Panc1 (cell line): ENCODE results near the gene GPATCH2L. TPM values are rescaled to one million over a fixed set of nuclear protein-coding genes. Genes with fewer than 3 reads are reported as not detected.

Experiments
- ATAC-seq: fragments of 200-7000 bp; cut with Tn5 transposase; 2 replicates; pipeline ENCODE4 v1.9.1; 2020; ENCODE audit warnings: mild to moderate bottlenecking, moderate library complexity
- BruUV-seq: library from RNA; stranded (reverse); fragments of 400-500 nt; replicated peaks from 2 replicates; lab custom pipeline; 2021; lab: Mats Ljungman, UMichigan
- CTCF ChIA-PET: fragments of 300-600 bp; sonication (Branson Sonifier 250); formaldehyde crosslinking; loops from one replicate; lab custom pipeline; 2022; ENCODE audit warnings: antibody characterized with exemption; lab: Charles Lee
- POLR2A ChIA-PET: fragments of 300-600 bp; sonication (Branson Sonifier 250); formaldehyde crosslinking; loops from one replicate; lab custom pipeline; 2022; ENCODE audit warnings: antibody characterized with exemption; lab: Charles Lee
- DNase-seq: peaks from one replicate; pipeline ENCODE4 v3.0.0-alpha.2; 2010; ENCODE audit warnings: low read depth, low spot score
- H3K27ac ChIP-seq: 2 replicates; pipeline ENCODE4 v1.5.1; 2011; ENCODE audit warnings: mild to moderate bottlenecking, low read length, inconsistent platforms
- H3K27me3 ChIP-seq: fragments of 200-500 bp; sonication (Bioruptor generic); 2 replicates; pipeline ENCODE4 v1.6.0; 2014; ENCODE audit warnings: low read length, inconsistent platforms; ENCODE audit not compliant: control insufficient read depth, insufficient read depth
- H3K36me3 ChIP-seq: fragments of 200-500 bp; sonication (Bioruptor generic); 2 replicates; pipeline ENCODE4 v1.5.1; 2014; ENCODE audit warnings: inconsistent platforms, mild to moderate bottlenecking, low read length, moderate library complexity; ENCODE audit not compliant: control insufficient read depth, insufficient read depth
- H3K4me1 ChIP-seq: 2 replicates; pipeline ENCODE4 v1.5.1; 2011; ENCODE audit warnings: inconsistent platforms, mild to moderate bottlenecking, low read length, moderate library complexity; ENCODE audit not compliant: control insufficient read depth, insufficient read depth
- H3K4me3 ChIP-seq, 2 experiments: 2 replicates each; pipeline ENCODE4 v1.5.1; 2011 to 2012; ENCODE audit warnings: low read depth in 2 of 2, low read length in 2 of 2, mild to moderate bottlenecking in 2 of 2, inconsistent platforms in 1 of 2, moderate library complexity in 1 of 2
- H3K9me3 ChIP-seq: fragments of 200-500 bp; sonication (Bioruptor generic); 2 replicates; pipeline ENCODE4 v1.5.1; 2014; ENCODE audit warnings: low read depth, mild to moderate bottlenecking, inconsistent platforms, low read length, moderate library complexity; ENCODE audit not compliant: control insufficient read depth, insufficient read depth
- CTCF ChIP-seq: fragments of 450-650 bp; IDR thresholded peaks from 2 replicates; pipeline ENCODE4 v1.5.1; 2017; ENCODE audit warnings: mild to moderate bottlenecking
- POLR2AphosphoS5 ChIP-seq: IDR thresholded peaks from 2 replicates; pipeline ENCODE4 v1.6.1; 2012; ENCODE audit warnings: mild to moderate bottlenecking, low read depth, low read length, moderate library complexity
- SIN3A ChIP-seq: IDR thresholded peaks from 2 replicates; pipeline ENCODE4 v1.6.1; 2012; ENCODE audit warnings: low read depth, mild to moderate bottlenecking, low read length, moderate library complexity, borderline replicate concordance; ENCODE audit not compliant: insufficient read depth
- TCF7L2 ChIP-seq: IDR thresholded peaks from 2 replicates; pipeline ENCODE4 v1.6.1; 2011; ENCODE audit warnings: mild to moderate bottlenecking, low read depth, low read length, inconsistent platforms
- in situ Hi-C: cut with HindIII; loops from 2 replicates; pipeline ENCODE4 v1.10.0; 2016; ENCODE audit warnings: low sequenced_read_pairs, low pct_unique_long_range_greater_than_20kb
- intact Hi-C: fragments of 100-400 bp; cut with micrococcal nuclease; formaldehyde crosslinking; loops from one replicate; pipeline ENCODE4 v1.10.0; 2022; ENCODE audit not compliant: unreplicated experiment
- total RNA-seq: library from RNA; stranded (reverse); gene quantifications from one replicate; pipeline ENCODE4 v1.2.1, GENCODE V29; 2021; ENCODE audit not compliant: unreplicated experiment
- TF ChIP-seq, protein P1 (sequence below), 2 experiments: IDR thresholded peaks; 2 replicates each; pipeline ENCODE4 v1.6.1; 2011 to 2012; ENCODE audit warnings: low read depth in 2 of 2, control low read depth in 1 of 2, low read length in 1 of 2, mild to moderate bottlenecking in 1 of 2, moderate library complexity in 1 of 2; ENCODE audit not compliant: insufficient read depth in 1 of 2

The GPATCH2L gene
- total RNA-seq, 1 experiment from 2014 or later: 35.0 TPM

DNA sequence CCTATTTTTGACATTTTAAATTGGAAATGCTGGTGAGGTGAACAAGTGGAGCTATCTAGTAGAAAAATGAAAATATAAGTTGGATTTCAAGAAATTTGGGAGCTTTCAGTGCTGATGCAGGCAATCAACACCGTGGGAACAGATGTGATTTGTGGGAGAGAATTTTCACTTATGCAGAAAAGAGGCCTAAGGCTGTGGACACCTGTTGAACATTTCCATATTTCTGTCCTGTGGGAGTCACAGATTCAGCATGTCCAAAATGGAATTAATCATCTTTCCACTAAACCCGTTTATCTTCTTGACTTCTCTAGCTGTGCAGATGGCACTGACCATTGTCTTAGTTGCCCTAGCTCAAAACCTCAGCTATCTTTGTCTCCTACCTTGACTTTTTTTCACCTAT is 2.5 kb upstream of the GPATCH2L start:
- in situ Hi-C loops (no loop called here), intact Hi-C loops (no loop called here)
- ChIA-PET POLR2A (interaction anchor here (0.7 kb wide), 1 partner anchor 178 kb away, joined by 5 read pairs; no protein-coding TSS in a partner anchor), CTCF (no interaction called here)
- H3K27ac ChIP-seq: no peak overlapping the region
- no peaks in the 10 kb centered on the region for H3K9me3 ChIP-seq
- DNase-seq (no peak), ATAC-seq (no peak)
- H3K27me3 ChIP-seq: 0 out of 2 replicates have a peak, but pooled peaks cover 2% of the 10 kb centered on the region
- peaks cover 5% of the 10 kb centered on the region for H3K4me1 ChIP-seq
- no peak for TF ChIP-seq POLR2AphosphoS5
- TF ChIP-seq, protein P1, sequence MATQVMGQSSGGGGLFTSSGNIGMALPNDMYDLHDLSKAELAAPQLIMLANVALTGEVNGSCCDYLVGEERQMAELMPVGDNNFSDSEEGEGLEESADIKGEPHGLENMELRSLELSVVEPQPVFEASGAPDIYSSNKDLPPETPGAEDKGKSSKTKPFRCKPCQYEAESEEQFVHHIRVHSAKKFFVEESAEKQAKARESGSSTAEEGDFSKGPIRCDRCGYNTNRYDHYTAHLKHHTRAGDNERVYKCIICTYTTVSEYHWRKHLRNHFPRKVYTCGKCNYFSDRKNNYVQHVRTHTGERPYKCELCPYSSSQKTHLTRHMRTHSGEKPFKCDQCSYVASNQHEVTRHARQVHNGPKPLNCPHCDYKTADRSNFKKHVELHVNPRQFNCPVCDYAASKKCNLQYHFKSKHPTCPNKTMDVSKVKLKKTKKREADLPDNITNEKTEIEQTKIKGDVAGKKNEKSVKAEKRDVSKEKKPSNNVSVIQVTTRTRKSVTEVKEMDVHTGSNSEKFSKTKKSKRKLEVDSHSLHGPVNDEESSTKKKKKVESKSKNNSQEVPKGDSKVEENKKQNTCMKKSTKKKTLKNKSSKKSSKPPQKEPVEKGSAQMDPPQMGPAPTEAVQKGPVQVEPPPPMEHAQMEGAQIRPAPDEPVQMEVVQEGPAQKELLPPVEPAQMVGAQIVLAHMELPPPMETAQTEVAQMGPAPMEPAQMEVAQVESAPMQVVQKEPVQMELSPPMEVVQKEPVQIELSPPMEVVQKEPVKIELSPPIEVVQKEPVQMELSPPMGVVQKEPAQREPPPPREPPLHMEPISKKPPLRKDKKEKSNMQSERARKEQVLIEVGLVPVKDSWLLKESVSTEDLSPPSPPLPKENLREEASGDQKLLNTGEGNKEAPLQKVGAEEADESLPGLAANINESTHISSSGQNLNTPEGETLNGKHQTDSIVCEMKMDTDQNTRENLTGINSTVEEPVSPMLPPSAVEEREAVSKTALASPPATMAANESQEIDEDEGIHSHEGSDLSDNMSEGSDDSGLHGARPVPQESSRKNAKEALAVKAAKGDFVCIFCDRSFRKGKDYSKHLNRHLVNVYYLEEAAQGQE (IDR thresholded peaks at IDR 0.05; ENCODE audit: insufficient read depth in 1 of 2, low read depth in 2 of 2, low read length in 1 of 2): no peak
- no peak for TF ChIP-seq SIN3A
- TF ChIP-seq TCF7L2: no peak
- TF ChIP-seq CTCF: no peak
- no peak overlapping the region for H3K4me3 ChIP-seq
- H3K36me3 ChIP-seq: peaks cover 5% of the 10 kb centered on the region; the same call in 1 of the 2 replicates
- BruUV-seq: no TSS peak

- peak overlapping the region; percentile 86 to 88 for H3K4me3 ChIP-seq
- ATAC-seq (peak; percentile 85), DNase-seq (no peak)
- no TSS peak for BruUV-seq
- ChIA-PET POLR2A (no interaction called here), CTCF (no interaction called here)
- no peaks in the 10 kb centered on the region for H3K9me3 ChIP-seq
- H3K27ac ChIP-seq: peak overlapping the region; percentile 79
- intact Hi-C loops (no loop called here), in situ Hi-C loops (no loop called here)
- peaks cover 13% of the 10 kb centered on the region for H3K4me1 ChIP-seq
- H3K27me3 ChIP-seq: no peaks in the 10 kb centered on the region
- H3K36me3 ChIP-seq: peaks cover 9% of the 10 kb centered on the region
- TF ChIP-seq POLR2AphosphoS5: no peak
- TF ChIP-seq, protein P1 (IDR thresholded peaks at IDR 0.05; ENCODE audit: insufficient read depth in 1 of 2, low read depth in 2 of 2, low read length in 1 of 2): no peak
Measured at GRCh38 chr14:76152333-76152681, 585 bp downstream of the GPATCH2L start.
